ENCODE data around the gene TMEM9B.
A peak's percentile ranks its signal among the peaks of the same experiment; 100 is the strongest.
"Not testable (repeated sequence)": the region's sequence is repeated elsewhere in the genome, so short reads cannot be mapped to it uniquely, and the experiment has no call there.

The TMEM9B gene

DNA sequence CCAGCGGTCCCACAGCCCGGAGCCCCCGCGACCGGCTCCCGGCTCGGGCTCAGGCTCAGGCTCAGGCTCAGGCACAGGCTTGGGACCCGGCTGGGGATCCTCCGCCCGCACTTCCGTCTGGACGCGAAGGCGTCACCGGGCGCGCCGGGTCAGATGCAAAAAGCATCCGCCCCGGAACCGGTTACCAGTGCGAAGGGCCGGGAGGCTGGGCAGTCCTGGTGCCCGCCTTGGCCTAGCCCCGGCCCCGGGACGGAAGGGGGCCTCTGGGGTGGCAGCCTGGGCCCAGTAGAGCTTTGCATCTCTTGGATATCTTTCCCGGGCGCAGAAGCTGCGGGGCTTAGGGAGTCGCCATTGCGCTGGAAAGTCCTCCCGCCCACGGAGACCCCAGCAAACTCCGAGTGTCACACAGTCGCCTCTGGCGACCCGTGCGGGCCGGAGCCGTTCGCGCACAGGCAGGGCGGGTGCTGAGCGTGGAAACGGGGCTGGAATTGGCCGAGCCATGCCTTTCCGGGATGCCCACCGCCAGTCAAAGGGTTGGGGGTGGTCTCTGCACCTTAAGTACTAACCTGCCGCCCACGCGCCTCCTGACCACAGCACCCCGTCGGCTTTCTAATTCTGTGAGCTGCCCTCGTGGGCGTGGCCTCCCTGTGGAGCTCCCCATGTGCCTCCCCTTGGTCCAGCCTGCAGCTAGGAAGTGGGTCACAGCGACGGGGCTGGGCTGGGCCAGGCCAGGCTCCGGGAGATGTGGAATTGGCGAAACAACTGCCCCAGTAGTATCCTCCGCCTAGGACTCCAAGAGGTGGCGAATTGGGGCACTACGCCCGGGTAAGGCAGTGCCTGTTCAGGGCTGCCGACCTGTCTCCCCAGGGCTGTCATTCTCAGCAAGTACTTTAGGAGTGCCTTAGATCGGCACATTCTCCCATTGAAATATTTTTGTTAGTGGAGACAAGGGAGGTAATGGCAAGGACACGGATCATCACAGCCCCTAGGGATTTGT lies at the start of gene TMEM9B:
Gene TMEM9B (minus strand): TSS at position 119 of the 997 bp plus-strand sequence. CDS start 129 bp downstream, outside the sequence.
- peak; percentile 67 to 81 for DNase-seq (ENCODE audit: low read depth in 2 of 2)

DNA sequence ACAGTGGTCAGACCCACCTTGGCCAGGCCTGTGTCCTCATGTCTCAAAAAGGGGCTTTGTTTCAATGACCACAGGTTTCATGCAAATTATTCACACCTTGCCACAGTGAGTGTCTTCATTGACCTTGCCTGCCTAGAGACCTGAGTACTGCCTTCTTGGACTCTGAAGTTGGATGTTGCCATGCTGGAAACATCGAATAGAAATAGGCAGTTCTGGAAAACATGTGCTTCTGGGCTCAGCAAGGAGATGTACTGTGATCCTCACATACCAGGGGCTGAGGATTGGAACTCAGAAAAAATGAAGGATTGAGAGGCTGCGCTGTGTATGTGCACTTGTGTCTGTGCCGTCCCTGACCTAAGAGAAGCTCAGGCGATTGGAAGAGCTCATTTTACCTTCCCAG lies 49.1 kb upstream of the TMEM9B start:
- DNase-seq (ENCODE audit: low read depth in 2 of 2): no peak

DNA sequence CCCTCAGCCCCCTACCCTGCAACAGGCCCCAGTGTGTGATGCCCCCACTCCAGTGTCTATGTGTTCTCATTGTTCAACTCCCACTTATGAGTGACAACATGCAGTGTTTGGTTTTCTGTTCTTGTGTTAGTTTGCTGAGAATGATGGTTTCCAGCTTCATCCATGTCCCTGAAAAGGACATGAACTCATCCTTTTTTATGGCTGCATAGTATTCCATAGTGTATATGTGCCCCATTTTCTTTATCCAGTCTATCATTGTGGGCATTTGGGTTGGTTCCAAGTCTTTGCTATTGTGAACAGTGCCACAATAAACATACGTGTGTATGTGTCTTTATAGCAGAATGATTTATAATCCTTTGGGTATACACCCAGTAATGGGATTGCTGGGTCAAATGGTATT lies 45.3 kb upstream of the TMEM9B start:
- DNase-seq (ENCODE audit: low read depth in 2 of 2): not testable (repeated sequence)

DNA sequence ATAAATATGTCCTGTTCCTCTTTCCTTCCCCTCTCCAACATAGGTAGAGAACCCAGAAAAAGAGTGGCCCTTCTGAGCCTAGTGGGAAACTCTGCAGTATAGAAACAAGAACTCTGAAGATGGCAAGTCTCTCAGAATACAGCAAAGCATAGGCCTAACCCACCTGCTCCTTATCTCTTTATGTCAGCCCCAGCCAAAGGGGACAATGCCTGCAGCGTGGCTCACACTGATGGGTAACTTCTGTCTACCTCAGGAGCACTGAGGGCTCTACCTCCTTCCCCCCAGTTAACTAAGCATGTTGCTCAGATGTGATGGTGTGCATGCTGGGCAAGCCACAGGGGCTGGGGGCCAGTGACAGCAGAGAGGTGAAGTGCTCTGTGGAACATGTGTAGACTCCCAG lies 44.4 kb upstream of the TMEM9B start:
- no peak for DNase-seq (ENCODE audit: low read depth in 2 of 2)

DNA sequence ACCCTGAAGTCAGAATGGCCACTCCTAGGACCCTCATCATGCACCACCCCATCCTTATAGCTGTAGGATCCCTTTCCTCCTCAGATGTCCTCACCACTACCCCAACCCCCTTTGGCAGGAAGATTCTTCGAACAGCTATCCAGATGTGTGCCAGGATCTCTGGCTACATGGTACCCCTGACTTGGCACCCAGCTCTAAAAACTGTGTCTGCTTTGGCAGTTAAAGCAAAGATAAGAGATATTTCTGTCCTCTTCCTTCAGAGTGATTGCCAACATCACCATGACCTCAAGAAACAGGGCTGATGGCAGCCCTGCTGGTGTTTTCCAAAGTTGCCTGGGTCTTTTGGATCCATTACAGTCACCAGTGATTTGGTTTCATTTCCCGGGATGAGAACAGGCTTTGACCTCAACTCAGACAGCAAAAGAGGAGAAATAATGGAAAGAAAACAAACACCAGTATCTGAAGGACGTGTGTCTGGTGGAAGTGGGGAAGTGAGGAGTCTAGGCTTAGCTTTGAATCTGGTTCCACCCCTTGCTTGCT lies 43.8 kb upstream of the TMEM9B start:
- no peak for DNase-seq (ENCODE audit: low read depth in 2 of 2)

DNA sequence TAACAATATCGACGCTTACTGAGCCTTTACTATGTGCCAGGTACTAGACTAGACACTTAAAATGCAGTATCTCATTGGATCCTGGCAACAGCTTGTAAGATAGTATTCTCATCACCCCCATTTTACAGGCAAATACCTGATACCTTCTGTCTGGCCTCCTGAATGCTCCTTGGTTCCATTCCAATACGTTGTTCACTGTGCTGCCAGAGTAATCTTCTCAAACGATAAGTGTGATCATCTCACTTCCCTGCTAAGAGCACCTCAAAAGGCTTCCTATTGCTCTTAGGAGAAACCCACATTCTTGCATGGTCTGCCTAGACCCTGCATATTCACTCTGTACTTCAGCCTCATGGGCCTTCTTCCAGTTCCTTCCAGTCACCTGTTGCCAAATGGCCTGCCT lies 40.8 kb upstream of the TMEM9B start:
- no peak for DNase-seq (ENCODE audit: low read depth in 2 of 2)

DNA sequence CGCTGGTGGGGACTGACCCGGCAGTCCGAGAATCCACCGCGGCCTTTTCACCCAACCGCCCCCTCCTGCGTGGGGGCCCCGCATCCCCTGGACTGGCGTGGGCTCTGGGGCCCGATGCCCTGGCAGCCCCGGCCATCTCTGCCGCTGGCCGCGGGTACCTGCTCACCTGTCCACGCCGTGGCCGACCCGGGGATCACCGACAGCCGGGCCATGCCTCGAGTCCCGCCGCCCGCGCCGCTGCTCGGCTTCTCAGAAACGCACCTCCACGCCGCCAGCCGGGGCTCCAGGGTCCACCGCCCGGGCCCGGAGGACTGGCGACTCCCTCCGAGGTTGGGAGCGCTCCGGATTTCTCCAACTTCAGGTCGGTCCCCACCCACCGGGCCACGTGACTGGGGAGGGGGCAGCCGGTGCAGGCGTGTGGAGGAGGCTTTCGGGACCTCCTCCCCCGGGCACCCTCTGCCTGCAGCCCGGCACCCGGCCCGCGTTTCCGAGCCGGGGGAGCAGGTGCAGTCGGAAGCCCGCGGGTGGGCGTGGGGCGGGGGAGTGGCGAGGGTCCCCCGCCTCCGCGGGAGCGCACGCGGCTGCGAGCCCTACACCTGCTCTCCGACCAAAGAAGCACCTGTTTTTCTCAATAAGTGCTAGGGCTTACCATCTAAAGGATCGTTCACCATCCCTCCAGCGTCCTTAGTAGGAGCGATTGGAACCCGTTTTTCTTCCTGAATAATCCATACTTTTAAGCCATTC lies 40.1 kb upstream of the TMEM9B start:
- no peak for DNase-seq (ENCODE audit: low read depth in 2 of 2)

DNA sequence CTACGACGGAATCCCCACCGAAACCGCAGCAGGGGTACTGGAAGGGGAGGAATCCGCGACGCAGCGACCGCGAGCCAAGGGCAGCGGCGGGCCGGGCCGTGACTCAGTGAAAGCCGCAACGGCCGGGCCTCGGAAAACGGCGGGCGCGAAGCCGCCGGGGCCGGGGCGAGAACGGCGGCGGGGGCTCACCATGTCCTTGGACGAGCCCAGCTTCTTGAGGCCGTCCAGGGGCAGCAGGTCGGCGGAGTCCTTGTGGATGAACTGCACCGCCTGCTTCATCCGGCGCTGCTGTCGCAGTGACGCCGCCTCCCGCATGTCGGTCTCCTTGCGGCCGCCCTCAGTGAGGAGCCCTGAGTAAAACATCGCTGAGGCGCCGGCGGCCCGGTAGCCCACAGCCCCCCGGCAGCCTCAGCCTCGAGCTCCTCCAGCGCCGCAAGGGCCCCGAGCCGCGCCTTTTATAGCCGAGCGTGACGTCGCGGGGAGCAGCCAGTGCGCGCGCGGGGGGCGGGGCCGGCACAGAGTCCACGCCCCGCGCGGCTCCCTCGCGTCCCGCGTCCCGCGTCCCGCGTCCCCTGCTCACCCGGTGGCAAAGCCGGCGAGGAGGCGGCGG lies 39.4 kb upstream of the TMEM9B start, which contains the start of gene NRIP3:
Gene NRIP3 (minus strand): TSS at position 429 of the 610 bp plus-strand sequence. CDS start 66 bp downstream, at position 363.
- peak; percentile 24 to 61 for DNase-seq (ENCODE audit: low read depth in 2 of 2)

DNA sequence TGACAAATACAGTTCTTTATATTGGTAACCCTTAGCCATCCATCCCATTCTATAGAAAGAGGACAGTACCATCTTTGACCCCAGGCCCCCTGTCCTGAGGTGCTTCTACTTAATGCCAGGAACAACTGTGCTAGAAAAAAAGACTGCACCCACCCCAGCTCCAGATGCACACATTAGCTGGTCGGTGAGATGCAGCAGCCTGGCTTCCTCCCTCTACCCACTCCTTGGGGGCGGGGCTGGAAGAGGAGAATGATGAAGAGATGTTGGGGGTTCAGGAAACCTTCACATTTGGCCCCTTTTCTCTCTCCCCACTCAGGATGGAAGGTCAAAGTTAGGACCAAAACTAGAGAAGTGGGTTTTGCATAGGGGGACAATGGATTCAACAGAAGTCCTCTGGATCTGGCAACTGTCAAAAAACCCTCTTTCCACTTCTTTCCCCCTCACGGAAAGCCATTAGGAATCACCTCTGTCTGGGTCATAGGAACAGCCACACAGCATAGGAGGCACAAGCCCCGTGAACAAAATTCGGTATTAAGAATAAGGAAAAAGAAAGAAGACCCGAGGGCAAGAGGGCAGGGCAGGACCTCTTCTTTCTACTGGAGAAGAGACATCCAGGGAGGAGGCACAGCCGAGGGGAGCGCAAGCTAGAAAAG lies 38.8 kb upstream of the TMEM9B start:
- peak in 1 of 2 experiments; percentile 9 for DNase-seq (ENCODE audit: low read depth in 2 of 2)

DNA sequence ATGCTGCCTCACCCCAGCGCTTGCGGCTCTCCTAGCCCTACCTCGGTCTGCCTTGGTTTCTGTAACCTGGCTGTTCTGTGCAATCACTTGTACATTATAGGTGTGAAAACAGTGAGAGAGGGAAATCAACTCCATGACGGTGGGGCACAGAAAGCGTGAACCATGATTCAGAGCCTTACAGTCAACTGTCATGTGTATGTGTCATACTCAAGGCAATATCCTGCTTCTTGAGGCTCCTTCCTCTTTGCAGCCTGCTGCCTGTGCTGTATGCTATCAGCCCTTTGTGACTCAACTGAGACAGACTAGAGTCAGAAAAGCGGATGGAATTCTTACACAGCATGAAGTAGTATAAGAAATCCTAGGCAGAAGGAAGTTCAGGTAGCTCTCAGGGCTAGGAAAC lies 37.5 kb upstream of the TMEM9B start:
- peak; percentile 22 to 24 for DNase-seq (ENCODE audit: low read depth in 2 of 2)

DNA sequence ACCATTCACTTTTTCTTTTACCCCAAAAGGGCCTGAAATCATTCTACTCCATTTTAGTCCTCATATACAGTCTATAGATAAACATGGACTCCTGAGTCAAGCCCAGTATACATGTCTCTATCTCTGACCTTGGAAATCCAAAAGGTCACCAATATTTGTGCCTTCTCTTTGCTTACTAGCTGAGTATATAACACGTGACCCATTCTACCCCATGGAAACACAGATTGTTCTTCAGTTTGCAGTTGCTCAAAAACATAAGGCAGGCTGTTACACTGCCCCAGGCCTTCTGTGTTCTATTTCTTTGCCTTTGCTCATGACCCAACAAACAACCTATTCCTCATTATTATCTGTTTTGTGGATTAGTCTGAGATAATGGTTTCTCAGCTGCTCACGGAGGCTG lies 33.8 kb upstream of the TMEM9B start:
- no peak for DNase-seq (ENCODE audit: low read depth in 2 of 2)

DNA sequence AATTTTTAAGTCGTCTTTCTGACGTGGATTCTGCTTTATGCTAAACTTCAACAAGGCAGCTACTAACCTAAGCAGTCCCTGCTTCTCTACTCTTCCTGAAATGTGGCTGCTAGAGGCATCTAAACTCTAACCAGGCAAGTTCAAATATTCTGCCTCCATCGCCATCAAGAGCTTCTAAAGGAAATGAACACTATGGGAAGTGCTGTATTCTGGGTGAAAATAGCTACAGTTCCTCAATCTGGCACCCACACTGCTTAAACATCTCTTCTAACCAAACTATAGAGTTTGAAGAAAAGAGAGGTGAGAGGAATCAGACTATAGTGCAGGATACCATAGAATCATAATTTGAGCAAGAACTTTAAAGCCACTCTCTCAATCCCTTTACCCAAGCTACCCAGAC lies 33.2 kb upstream of the TMEM9B start:
- no peak for DNase-seq (ENCODE audit: low read depth in 2 of 2)

DNA sequence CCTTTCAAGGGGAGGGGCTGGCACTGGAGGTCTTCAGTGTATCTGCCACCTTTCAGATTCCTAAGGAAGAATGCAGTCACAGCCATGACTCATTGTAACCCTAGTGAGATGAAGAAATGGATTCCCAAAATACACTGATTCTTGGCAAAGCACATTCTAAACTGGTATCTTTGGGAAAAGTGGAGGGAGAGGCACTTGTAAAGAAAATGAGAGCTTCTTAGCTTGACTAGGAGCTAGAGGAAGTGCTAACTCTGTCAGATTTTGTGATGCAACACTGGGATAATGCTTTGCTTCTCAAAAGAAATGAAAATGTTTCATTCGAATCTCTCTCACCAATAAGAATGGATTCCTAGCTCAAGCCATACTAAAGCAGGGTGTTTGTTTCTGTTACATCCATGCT lies 25.2 kb upstream of the TMEM9B start:
- no peak for DNase-seq (ENCODE audit: low read depth in 2 of 2)

DNA sequence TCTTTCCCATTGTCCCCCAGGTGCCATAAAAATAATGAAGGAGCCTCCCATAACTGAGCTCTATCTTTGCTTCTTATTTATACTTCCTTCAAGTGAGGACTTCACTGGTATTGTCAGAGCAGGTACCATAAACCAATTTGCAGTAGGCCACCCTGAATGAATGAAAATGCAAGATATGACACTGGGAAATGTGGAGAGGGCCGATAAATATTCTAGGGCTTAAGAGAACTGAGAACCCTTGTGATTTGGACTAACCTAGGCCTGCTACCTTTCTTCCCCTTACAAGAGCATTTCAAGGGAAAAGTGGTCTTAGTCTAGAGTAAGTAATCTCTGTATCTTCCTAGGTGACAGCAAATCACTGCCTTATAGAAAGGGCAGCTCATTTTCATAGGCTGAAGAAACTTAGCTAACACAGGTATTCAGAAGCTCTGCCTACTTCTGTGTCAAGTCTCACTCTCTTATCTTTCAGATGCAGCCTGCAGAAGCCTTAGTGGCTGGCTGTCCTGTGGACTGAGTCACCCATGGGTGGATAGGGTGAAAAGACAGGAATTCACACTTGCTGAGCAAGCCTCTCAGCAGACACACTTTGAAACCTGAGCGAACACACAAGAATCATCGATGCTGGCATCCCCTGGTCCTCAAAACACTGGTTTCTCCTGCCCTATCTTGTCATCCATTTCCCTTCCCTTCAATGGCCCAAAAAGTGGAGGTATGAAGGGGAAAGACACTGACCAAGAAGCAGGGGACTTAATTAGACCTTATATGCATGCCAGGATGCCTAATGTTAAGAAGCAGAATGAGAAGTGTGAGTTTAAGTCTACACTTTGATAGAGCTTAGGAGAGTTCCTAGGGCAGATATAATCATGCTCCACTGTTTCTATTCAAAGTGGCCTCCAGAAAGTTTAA lies 24.3 kb upstream of the TMEM9B start:
- DNase-seq (ENCODE audit: low read depth in 2 of 2): no peak

DNA sequence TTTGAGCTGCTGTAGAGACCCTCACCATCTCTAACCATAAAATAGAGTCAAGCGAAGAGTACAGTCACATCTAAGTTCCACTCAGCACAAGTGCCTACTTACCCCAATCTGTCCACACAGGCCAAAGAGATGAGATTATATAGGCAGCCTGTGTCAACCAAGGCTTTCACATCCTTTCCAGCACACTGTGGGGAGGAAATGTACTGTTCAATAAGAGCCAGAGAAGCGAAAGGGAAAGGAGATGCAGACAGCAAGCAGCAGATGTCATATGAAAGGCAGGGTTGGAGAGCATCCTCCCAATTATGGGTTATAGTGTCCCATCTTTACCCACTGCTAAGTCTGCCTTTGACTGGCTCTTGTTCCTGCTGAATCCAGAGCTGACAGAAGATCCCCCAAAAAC lies 23.2 kb upstream of the TMEM9B start:
- DNase-seq (ENCODE audit: low read depth in 2 of 2): no peak

DNA sequence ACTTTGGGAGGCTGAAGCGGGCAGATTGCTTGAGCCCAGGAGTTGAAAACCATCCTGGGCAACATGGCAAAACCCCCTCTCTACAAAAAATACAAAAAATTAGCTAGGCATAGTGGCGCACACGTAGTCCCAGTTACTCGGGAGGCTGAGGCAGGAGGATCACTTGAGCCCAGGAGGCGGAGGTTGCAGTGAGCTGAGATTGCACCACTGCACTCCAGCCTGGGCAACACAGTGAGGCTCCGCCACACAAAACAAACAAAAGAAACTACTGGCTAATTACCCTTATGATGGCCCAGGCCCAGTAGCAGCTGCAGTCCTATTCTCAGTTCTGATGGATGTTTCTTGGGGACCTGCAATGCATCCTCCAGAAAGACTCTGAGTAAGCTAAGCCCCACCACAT lies 22.5 kb upstream of the TMEM9B start:
- DNase-seq (ENCODE audit: low read depth in 2 of 2): not testable (repeated sequence)

DNA sequence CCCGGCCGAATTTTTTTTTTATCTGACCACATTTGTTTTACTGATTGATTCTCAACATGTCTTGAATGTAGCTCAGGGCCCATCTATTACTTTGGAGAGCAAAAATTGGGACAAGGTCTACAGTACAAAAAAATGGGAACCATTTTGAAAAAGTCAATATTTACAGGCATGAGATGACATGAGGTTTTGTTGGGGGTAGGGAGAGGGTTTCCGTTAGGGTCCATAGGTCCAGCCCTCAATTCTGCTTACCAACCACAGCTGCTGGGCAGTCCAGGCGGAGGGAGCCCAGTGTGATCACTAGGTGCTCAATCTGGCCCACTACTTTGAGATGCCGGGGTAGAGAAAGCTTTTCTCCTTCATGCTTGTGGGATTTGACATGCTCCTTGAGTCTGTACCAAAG lies 21.2 kb upstream of the TMEM9B start:
- no peak for DNase-seq (ENCODE audit: low read depth in 2 of 2)

DNA sequence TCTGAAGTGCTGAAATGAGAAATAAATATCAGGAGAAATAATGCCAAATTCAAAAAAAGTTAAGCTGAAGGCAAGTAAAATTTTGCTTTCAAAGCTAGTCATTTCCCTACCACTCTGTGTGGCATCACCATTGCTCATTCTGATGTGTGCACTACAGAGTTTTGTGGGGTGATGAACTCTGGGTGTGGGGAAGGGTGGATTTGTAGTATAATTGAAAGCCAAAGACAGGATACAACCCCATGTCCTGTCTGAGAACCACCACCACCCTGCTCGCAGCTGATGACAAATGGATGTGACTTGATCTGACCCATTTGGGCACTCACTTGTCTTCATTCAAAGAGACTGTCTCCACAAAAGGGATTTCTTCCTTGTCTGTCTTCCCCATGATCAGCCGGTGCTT lies 19.3 kb upstream of the TMEM9B start:
- DNase-seq (ENCODE audit: low read depth in 2 of 2): no peak

DNA sequence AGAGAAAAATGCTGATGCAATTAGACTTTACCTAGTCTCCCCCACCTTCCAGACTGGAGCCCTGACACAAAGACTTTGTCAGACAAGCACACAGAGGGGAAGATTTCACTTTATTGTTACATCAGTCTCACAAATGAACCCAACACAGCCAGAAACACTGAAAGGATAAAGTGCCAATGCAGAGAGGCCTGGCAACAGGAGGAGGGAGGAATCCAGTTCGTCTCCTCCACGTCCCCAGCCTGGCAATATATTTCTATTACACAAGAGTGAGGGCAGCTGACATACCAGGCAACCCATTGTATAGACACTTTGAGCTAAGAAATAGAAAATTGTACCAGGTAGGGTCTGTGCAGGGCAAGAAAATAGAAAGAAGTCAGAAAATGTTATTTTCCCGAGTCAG lies 16.2 kb upstream of the TMEM9B start:
- no peak for DNase-seq (ENCODE audit: low read depth in 2 of 2)

DNA sequence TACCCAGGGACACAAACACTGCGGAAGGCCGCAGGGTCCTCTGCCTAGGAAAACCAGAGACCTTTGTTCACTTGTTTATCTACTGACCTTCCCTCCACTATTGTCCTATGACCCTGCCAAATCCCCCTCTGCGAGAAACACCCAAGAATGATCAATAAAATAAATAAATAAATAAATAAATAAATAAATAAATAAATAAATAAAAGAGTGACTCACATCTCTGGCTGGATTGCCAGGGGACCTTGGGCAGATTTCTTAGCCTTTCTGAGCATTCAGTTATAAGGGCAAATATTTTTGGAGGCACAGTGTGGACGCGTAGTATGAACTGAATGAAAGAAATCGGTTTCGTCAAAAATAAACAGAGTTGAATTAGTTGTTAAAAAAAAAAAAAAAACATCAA lies 15.1 kb upstream of the TMEM9B start:
- not testable (repeated sequence) for DNase-seq (ENCODE audit: low read depth in 2 of 2)

All from stimulated activated CD4-positive, alpha-beta T cell treated with anti-CD3 and anti-CD28 coated beads, Interleukin-12 subunit alpha, Interleukin-12 subunit beta, amount 100 ng/mL, for 24 hours (primary cell).